ENCODE results near the gene AHCYL2. TPM values are rescaled to one million over a fixed set of nuclear protein-coding genes. Genes with fewer than 3 reads are reported as not detected.

AHCYL2 gene
- total RNA-seq, 2 donors from 2014 or later = 30.8 to 31.4 TPM

GRCh38 chr7:129381710-129382484 lies 157.1 kb downstream of the AHCYL2 start:
- H3K4me1 ChIP-seq (ENCODE audit: control insufficient read depth, insufficient read depth, low read length) = no peaks in the 10 kb centered on the region
- no peak overlapping the region for H3K27ac ChIP-seq (ENCODE audit: low read depth, low read length)
- no peaks in the 10 kb centered on the region for H3K27me3 ChIP-seq (ENCODE audit: control insufficient read depth, insufficient read depth, low read length, poor library complexity, severe bottlenecking)
- no peak for TF ChIP-seq CTCF (conservative IDR thresholded peaks at IDR 0.05)
- no peak overlapping the region for H3K27ac Mint-ChIP-seq
- H3K36me3 ChIP-seq (ENCODE audit: control insufficient read depth, insufficient read depth, low read length) = no peaks in the 10 kb centered on the region
- H3K9ac ChIP-seq (ENCODE audit: extremely low read depth, low read length, poor library complexity, severe bottlenecking) = no peak overlapping the region
- DNase-seq = no peak
- no peaks in the 10 kb centered on the region for H3K9me3 Mint-ChIP-seq
- H3K4me3 ChIP-seq (ENCODE audit: low read length) = no peak overlapping the region
- 89 to 94% methylated on average over 7 to 9 of the region's 9 CpGs for WGBS, 2 experiments (ENCODE audit: insufficient coverage in 1 of 2, insufficient read length in 1 of 2)
- H3K9me3 ChIP-seq (ENCODE audit: control insufficient read depth, low read length) = no peaks in the 10 kb centered on the region
- no peak overlapping the region for H3K4me3 Mint-ChIP-seq
- H3K36me3 Mint-ChIP-seq (ENCODE audit: low read depth) = peaks cover 7% of the 10 kb centered on the region
- peaks cover 5% of the 10 kb centered on the region for H3K4me1 Mint-ChIP-seq
- H3K27me3 Mint-ChIP-seq (ENCODE audit: insufficient read depth) = no peaks in the 10 kb centered on the region

GRCh38 chr7:129383542-129384132 lies 158.8 kb downstream of the AHCYL2 start:
- no peak overlapping the region for H3K4me3 Mint-ChIP-seq
- H3K27ac Mint-ChIP-seq = no peak overlapping the region
- Histone ChIP-seq H3K4me3 (ENCODE audit: low read length) (no peak overlapping the region), H3K36me3 (ENCODE audit: control insufficient read depth, insufficient read depth, low read length) (no peaks in the 10 kb centered on the region), H3K27me3 (ENCODE audit: control insufficient read depth, insufficient read depth, low read length, poor library complexity, severe bottlenecking) (no peaks in the 10 kb centered on the region), H3K27ac (ENCODE audit: low read depth, low read length) (no peak overlapping the region), H3K9ac (ENCODE audit: extremely low read depth, low read length, poor library complexity, severe bottlenecking) (no peak overlapping the region), H3K9me3 (ENCODE audit: control insufficient read depth, low read length) (no peaks in the 10 kb centered on the region), H3K4me1 (ENCODE audit: control insufficient read depth, insufficient read depth, low read length) (no peaks in the 10 kb centered on the region)
- no peak for TF ChIP-seq CTCF (conservative IDR thresholded peaks at IDR 0.05)
- H3K36me3 Mint-ChIP-seq (ENCODE audit: low read depth) = peaks cover 7% of the 10 kb centered on the region
- no peaks in the 10 kb centered on the region for H3K9me3 Mint-ChIP-seq
- no peaks in the 10 kb centered on the region for H3K27me3 Mint-ChIP-seq (ENCODE audit: insufficient read depth)
- 62 to 67% methylated on average over 3 of the region's 3 CpGs for WGBS, 2 experiments (ENCODE audit: insufficient coverage in 1 of 2, insufficient read length in 1 of 2)
- no peak for DNase-seq
- H3K4me1 Mint-ChIP-seq = peaks cover 22% of the 10 kb centered on the region

GRCh38 chr7:129385116-129385515 lies 160.3 kb downstream of the AHCYL2 start:
- Histone ChIP-seq H3K9me3 (ENCODE audit: control insufficient read depth, low read length) (no peaks in the 10 kb centered on the region), H3K9ac (ENCODE audit: extremely low read depth, low read length, poor library complexity, severe bottlenecking) (no peak overlapping the region), H3K27ac (ENCODE audit: low read depth, low read length) (no peak overlapping the region), H3K4me3 (ENCODE audit: low read length) (no peak overlapping the region), H3K4me1 (ENCODE audit: control insufficient read depth, insufficient read depth, low read length) (no peaks in the 10 kb centered on the region), H3K36me3 (ENCODE audit: control insufficient read depth, insufficient read depth, low read length) (no peaks in the 10 kb centered on the region), H3K27me3 (ENCODE audit: control insufficient read depth, insufficient read depth, low read length, poor library complexity, severe bottlenecking) (no peaks in the 10 kb centered on the region)
- Mint-ChIP-seq H3K27me3 (ENCODE audit: insufficient read depth) (no peaks in the 10 kb centered on the region), H3K4me1 (peaks cover 24% of the 10 kb centered on the region), H3K27ac (no peak overlapping the region), H3K4me3 (no peak overlapping the region), H3K9me3 (no peaks in the 10 kb centered on the region), H3K36me3 (ENCODE audit: low read depth) (peaks cover 7% of the 10 kb centered on the region)
- no peak for DNase-seq
- no peak for TF ChIP-seq CTCF (conservative IDR thresholded peaks at IDR 0.05)
- 71% methylated on average over 1 of the region's 1 CpG; no CpG with 5 or more reads in 1 of the 2 experiments for WGBS, 2 experiments (ENCODE audit: insufficient coverage in 1 of 2, insufficient read length in 1 of 2)

Measured in endodermal cell (in vitro differentiated cells).